Measurements from ENCODE around the gene NIT1.
A peak's percentile ranks its signal among the peaks of the same experiment; 100 is the strongest.

NIT1 gene

DNA sequence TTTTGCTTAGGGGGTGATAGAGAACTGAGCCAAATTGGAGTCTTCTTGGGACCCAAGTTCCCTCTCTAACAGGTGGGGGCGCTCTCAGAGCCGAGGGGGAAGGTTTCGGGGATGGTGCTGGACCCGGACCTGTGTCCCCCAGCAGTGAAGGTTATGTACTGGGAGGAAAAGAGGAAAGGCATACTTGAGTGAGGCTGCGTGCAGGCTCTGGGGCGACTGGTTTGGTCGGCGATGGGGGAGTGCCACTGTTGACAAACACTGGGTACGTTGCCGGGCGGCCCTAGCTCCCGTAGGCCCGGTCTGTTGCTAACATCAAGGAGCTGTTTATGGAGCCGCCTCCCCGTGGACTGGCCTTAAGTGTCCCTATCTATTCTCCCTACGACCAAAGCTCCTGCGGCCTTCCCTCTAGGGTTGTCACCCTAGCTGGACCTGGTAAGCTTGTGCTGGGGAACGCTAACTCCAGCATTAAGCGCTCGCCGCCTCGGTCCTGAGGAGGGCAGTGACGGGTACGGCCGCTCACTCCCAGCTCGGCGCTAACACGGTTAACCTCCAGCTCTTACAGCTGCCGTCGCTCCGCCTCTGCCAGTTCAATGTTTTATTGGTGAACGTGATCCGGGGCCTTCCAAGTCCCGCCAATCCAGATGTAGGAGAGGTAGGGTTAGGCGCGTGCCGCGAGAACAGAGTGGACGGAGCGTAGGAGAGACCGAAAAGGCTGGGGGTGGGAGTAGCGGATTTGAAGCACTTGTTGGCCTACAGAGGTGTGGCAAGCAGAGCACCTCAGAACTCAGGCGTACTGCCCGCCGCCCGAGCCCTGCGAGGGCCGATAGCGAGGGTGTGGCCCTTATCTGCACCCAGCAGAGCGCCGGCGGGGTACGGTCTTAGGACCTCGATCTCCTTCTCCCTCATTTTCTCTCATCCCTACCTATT, 48.1 kb downstream of the NIT1 start, which contains the start of gene PPOX:
PPOX (plus strand) TSS at position 685 of the 927 bp plus-strand sequence. CDS start 422 bp downstream, outside the sequence.
- Mint-ChIP-seq H3K9me3 (no peaks in the 10 kb centered on the region), H3K4me3 (peak within 1 kb of the TSS; percentile 79), H3K27me3 (no peaks in the 10 kb centered on the region), H3K4me1 (peaks cover 54% of the 10 kb centered on the region), H3K27ac (peak within 1 kb of the TSS; percentile 95), H3K36me3 (peaks cover 40% of the 10 kb centered on the region)
- peak; percentile 98 for ATAC-seq

DNA sequence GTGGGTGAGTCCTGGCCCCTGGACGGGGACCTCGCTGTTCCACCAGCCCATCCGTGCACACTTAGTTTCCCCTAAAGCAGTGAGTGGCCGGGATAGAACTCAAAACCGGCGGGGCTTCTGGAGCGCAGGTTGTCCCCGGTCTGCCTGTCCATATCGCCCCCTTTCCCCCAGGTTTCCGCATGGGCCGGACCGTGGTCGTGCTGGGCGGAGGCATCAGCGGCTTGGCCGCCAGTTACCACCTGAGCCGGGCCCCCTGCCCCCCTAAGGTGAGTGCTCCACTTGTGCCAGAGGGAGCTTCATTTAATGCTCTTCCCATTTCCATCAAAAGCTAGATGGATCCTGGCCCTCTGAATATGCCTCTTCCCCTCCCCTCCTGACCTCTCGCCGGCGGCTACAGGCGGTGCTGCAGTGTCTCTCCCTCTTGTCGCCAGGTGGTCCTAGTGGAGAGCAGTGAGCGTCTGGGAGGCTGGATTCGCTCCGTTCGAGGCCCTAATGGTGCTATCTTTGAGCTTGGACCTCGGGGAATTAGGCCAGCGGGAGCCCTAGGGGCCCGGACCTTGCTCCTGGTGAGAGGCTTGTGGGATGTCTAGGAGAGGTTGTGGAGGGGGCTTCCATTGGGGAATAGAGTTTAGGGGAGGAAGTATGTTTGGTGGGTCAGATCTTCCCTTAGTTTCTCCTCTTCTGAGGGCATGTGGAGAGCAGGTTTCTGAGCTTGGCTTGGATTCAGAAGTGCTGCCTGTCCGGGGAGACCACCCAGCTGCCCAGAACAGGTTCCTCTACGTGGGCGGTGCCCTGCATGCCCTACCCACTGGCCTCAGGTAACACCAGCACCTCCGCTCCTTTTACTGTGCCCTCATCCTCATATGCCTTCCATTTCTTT, 49.0 kb downstream of the NIT1 start:
- Mint-ChIP-seq H3K9me3 (no peaks in the 10 kb centered on the region), H3K36me3 (peaks cover 39% of the 10 kb centered on the region), H3K4me1 (peaks cover 45% of the 10 kb centered on the region), H3K4me3 (peak overlapping the region; percentile 79), H3K27me3 (no peaks in the 10 kb centered on the region), H3K27ac (peak overlapping the region; percentile 95)
- no peak for ATAC-seq

DNA sequence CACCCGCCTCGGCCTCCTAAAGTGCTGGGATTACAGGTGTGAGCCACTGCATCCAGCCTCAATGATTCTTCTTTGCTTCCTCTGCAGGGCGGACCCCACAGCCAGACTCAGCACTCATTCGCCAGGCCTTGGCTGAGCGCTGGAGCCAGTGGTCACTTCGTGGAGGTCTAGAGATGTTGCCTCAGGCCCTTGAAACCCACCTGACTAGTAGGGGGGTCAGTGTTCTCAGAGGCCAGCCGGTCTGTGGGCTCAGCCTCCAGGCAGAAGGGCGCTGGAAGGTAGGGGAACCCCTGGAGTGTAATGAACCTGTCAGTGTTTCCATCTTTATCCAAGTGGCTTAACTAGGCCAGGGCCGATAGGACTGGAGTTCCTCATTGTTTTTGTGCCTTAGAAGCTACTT, 51.0 kb downstream of the NIT1 start:
- Mint-ChIP-seq H3K27me3 (no peaks in the 10 kb centered on the region), H3K36me3 (peaks cover 42% of the 10 kb centered on the region), H3K27ac (no peak overlapping the region), H3K4me1 (peaks cover 47% of the 10 kb centered on the region), H3K4me3 (no peak overlapping the region), H3K9me3 (no peaks in the 10 kb centered on the region)
- no peak for ATAC-seq
